K562 (cell line): Measurements from ENCODE around the gene NEDD4.

Experiments used
- CTCF ChIP-seq, 3 experiments: IDR thresholded peaks in 2 of 3; conservative IDR thresholded peaks in 1 of 3; 2 replicates each; pipeline ENCODE4 v1.5.1; 2011 to 2012; ENCODE audit warnings: low read length in 3 of 3, mild to moderate bottlenecking in 3 of 3, control low read depth in 2 of 3, improper control_type of control experiment in 1 of 3, inconsistent platforms in 1 of 3, low read depth in 1 of 3, mixed read lengths in 1 of 3, moderate library complexity in 1 of 3; ENCODE audit not compliant: insufficient read depth in 2 of 3
- GATA2 ChIP-seq: sonication (generic); formaldehyde crosslinking; IDR thresholded peaks from 2 replicates; pipeline ENCODE4 v1.4.0; 2020; ENCODE audit warnings: mild to moderate bottlenecking, missing genetic modification reagents
- KLF1 ChIP-seq: fragments of 450-650 bp; IDR thresholded peaks from 2 replicates; pipeline ENCODE4 v1.6.1; 2016; ENCODE audit warnings: missing genetic modification characterization, missing compliant biosample characterization
- NR4A1 ChIP-seq, 2 experiments: fragments of 250-450 bp in 1 of 2; fragments of 450-650 bp in 1 of 2; sonication (Bioruptor Pico) in 1 of 2; IDR thresholded peaks; 2 replicates each; pipeline versions ENCODE4 v1.4.0 to v1.6.1; 2016 to 2020; ENCODE audit warnings: mild to moderate bottlenecking in 2 of 2, missing compliant biosample characterization in 1 of 2, missing genetic modification characterization in 1 of 2, moderate library complexity in 1 of 2
- SNAPC5 ChIP-seq: fragments of 250-450 bp; sonication (Bioruptor Pico); IDR thresholded peaks from 2 replicates; pipeline ENCODE4 v1.8.0; 2021; ENCODE audit warnings: moderate library complexity, mild to moderate bottlenecking, inconsistent platforms
- SP2 ChIP-seq: IDR thresholded peaks from 2 replicates; pipeline ENCODE4 v1.6.1; 2011; ENCODE audit warnings: mild to moderate bottlenecking, low read depth, low read length, moderate library complexity; ENCODE audit not compliant: poor library complexity, severe bottlenecking; ENCODE audit errors: extremely low read depth
- ZNF780A ChIP-seq: fragments of 250-450 bp; sonication (Bioruptor Pico); IDR thresholded peaks from 2 replicates; pipeline ENCODE4 v1.5.0; 2021; ENCODE audit warnings: mild to moderate bottlenecking
- TF ChIP-seq, protein P1 (sequence below): IDR thresholded peaks from 2 replicates; pipeline ENCODE4 v1.6.1; 2011; ENCODE audit warnings: borderline replicate concordance, low read depth, mild to moderate bottlenecking, moderate library complexity, low read length; ENCODE audit not compliant: insufficient read depth, poor library complexity, severe bottlenecking

GRCh38 chr15:56028430-56028829, 35.0 kb upstream of the NEDD4 start:
- TF ChIP-seq SNAPC5 = no peak
- TF ChIP-seq CTCF (IDR thresholded peaks at IDR 0.05 in 2 of 3, conservative IDR thresholded peaks at IDR 0.05 in 1 of 3; ENCODE audit: insufficient read depth in 2 of 3, low read depth in 1 of 3, low read length in 3 of 3) = no peak
- no peak for TF ChIP-seq ZNF780A
- TF ChIP-seq, protein P1, sequence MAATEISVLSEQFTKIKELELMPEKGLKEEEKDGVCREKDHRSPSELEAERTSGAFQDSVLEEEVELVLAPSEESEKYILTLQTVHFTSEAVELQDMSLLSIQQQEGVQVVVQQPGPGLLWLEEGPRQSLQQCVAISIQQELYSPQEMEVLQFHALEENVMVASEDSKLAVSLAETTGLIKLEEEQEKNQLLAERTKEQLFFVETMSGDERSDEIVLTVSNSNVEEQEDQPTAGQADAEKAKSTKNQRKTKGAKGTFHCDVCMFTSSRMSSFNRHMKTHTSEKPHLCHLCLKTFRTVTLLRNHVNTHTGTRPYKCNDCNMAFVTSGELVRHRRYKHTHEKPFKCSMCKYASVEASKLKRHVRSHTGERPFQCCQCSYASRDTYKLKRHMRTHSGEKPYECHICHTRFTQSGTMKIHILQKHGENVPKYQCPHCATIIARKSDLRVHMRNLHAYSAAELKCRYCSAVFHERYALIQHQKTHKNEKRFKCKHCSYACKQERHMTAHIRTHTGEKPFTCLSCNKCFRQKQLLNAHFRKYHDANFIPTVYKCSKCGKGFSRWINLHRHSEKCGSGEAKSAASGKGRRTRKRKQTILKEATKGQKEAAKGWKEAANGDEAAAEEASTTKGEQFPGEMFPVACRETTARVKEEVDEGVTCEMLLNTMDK = no peak
- no peak for TF ChIP-seq NR4A1 (CRISPR knock-in tag; IDR thresholded peaks at IDR 0.05)
- no peak for TF ChIP-seq NR4A1 (tag; IDR thresholded peaks at IDR 0.05)
- no peak for TF ChIP-seq GATA2 (CRISPR knock-in tag)
- no peak for TF ChIP-seq KLF1
- no peak for TF ChIP-seq SP2
